ENCODE data around the gene FAM227A.
"Not testable (repeated sequence)": the region's sequence is repeated elsewhere in the genome, so short reads cannot be mapped to it uniquely, and the experiment has no call there.

FAM227A gene

GRCh38 chr22:38611559-38611958 is 44.6 kb downstream of the FAM227A start:
- no peak for DNase-seq (ENCODE audit: low spot score)

GRCh38 chr22:38610234-38610633 is 46.0 kb downstream of the FAM227A start:
- no peak for DNase-seq (ENCODE audit: low spot score)

GRCh38 chr22:38608992-38609750 is 47.0 kb downstream of the FAM227A start:
- DNase-seq (ENCODE audit: low spot score) = no peak

- DNase-seq (ENCODE audit: low spot score) = no peak
These were observed 48.5 kb downstream of the FAM227A start for GRCh38 chr22:38607680-38608079.

GRCh38 chr22:38602166-38602565 is 54.0 kb downstream of the FAM227A start:
- no peak for DNase-seq (ENCODE audit: low spot score)

- no peak for DNase-seq (ENCODE audit: low spot score)
These were observed 54.9 kb downstream of the FAM227A start for GRCh38 chr22:38601221-38601764.

GRCh38 chr22:38599466-38599865 is 56.7 kb downstream of the FAM227A start:
- no peak for DNase-seq (ENCODE audit: low spot score)

- DNase-seq (ENCODE audit: low spot score) = not testable (repeated sequence)
These were observed 73.3 kb downstream of the FAM227A start for GRCh38 chr22:38582923-38583322.

- no peak for DNase-seq (ENCODE audit: low spot score)
These were observed 77.7 kb downstream of the FAM227A start for GRCh38 chr22:38578505-38578904.

- DNase-seq (ENCODE audit: low spot score) = peak; percentile 58
These were observed 84.1 kb downstream of the FAM227A start for GRCh38 chr22:38572065-38572464.

- DNase-seq (ENCODE audit: low spot score) = no peak
These were observed 85.3 kb downstream of the FAM227A start for GRCh38 chr22:38570779-38571364.

GRCh38 chr22:38569972-38570778 is 86.0 kb downstream of the FAM227A start, which contains the start of gene DMC1:
TSS of gene DMC1 (minus strand) at chr22:38570183. CDS start at chr22:38568256, 1,927 bp downstream.
- peak; percentile 87 for DNase-seq (ENCODE audit: low spot score)

GRCh38 chr22:38569181-38569971 is 86.8 kb downstream of the FAM227A start:
- no peak for DNase-seq (ENCODE audit: low spot score)

GRCh38 chr22:38567531-38568285 is 88.5 kb downstream of the FAM227A start:
- DNase-seq (ENCODE audit: low spot score) = no peak

GRCh38 chr22:38566726-38567504 is 89.3 kb downstream of the FAM227A start:
- DNase-seq (ENCODE audit: low spot score) = no peak

- DNase-seq (ENCODE audit: low spot score) = no peak
These were observed 90.8 kb downstream of the FAM227A start for GRCh38 chr22:38565441-38565840.

- DNase-seq (ENCODE audit: low spot score) = no peak
These were observed 91.5 kb downstream of the FAM227A start for GRCh38 chr22:38564669-38565068.

- DNase-seq (ENCODE audit: low spot score) = no peak
These were observed 101.9 kb downstream of the FAM227A start for GRCh38 chr22:38554281-38554680.

GRCh38 chr22:38549101-38549894 is 106.9 kb downstream of the FAM227A start:
- no peak for DNase-seq (ENCODE audit: low spot score)

All from hematopoietic multipotent progenitor cell treated with erythropoietin and hydrocortisone succinate and interleukin-3 and kit ligand, for 15 days (in vitro differentiated cells).